Measurements from ENCODE around the gene ATIC.

Gene ATIC

DNA sequence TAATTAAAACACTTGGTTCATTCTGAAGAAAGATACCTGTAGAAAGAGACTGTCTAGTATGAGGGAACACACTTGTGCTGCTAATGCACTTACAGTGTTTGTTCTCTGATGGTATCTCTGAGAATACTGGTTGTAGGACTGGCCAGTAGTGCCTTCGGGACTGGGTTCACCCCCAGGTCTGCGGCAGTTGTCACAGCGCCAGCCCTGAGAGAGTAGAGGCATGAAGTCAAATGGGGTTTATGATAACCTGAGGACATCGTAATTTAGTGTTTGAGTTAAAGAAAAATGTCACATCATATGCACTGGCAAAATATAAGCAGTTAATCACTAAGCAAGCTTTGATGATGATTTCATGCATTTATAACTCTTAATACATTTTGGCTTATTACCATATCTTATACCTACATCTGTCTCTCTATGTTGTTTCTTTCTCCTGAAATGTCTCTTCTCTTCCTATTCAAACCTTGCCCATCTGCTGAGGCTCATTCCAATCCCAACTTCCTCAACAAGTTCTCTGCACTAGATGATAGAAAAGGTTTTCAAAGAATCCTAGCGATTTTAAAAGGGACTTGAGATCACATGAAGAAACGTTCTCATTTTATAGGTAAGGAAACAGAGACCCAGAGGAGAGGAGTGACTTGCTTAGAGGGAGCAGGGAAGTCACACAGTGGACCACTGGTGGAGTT lies 50.2 kb downstream of the ATIC start:
- DNase-seq = no peak

DNA sequence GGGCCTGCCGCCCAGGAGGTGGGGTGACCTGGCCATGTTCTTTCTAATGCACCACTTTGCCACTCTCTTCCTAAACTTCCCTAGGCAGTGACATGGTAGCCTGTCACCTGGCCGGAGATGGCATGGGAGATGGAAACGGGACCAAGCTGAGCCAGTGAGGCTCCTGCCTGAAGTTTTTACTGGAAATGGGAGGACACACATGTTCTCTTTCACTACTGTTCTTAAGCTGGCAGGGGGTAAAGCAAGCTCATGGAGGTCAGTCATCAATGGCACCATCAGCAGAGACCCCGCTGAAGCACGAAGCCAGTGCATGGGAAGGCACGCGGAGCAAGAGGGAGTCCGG lies 50.7 kb downstream of the ATIC start:
- no peak for DNase-seq

DNA sequence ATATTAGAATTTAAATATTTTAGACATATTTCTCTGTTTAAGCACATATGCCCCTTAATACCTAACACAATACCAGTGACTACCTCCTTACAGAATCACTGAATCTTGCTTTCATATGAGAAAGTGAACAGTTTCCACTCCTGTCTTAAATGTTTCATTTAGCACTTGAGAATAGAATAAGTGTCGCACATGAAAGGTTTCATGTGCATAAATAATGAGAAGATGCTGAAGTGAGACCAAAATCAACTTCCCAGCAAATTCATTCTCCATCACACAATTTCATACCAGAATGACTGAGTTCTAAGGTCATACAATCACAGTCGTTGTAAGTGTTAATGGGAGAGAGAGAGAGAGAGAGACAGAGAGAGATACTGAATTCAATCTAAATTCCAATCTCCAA lies 51.2 kb downstream of the ATIC start:
- DNase-seq = no peak

DNA sequence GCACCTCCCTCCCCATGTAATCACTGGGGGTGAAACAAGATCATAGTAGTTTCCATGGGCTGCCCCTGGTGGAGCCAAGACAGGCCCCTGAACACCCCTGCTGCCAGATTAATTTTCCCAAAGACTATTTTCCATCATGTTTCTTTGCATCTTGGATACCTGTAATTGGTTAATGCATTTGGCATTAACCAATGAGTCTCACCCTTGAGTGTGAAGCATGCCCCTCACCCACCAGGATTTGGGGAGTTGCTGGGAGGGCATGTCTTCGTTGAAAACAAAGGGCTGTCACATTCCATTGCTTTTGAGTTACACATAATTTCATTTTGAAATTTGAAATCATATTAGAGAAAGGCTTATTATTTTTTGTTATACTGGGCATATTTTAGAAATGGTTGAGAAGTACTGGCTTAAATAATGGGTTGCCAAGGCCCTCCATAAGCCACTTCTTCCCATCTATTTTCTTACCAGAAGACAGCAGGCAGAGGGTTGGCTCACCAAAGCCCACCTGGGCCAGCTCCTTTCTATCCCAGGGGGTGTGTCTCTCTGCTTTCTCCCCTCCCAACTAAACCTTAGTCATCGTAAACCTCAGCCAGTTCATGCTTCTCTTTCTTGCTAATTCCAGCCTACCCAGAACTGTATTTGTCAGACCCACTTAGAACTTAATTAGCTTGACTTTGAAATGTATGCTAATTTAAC lies 51.8 kb downstream of the ATIC start:
- no peak for DNase-seq

DNA sequence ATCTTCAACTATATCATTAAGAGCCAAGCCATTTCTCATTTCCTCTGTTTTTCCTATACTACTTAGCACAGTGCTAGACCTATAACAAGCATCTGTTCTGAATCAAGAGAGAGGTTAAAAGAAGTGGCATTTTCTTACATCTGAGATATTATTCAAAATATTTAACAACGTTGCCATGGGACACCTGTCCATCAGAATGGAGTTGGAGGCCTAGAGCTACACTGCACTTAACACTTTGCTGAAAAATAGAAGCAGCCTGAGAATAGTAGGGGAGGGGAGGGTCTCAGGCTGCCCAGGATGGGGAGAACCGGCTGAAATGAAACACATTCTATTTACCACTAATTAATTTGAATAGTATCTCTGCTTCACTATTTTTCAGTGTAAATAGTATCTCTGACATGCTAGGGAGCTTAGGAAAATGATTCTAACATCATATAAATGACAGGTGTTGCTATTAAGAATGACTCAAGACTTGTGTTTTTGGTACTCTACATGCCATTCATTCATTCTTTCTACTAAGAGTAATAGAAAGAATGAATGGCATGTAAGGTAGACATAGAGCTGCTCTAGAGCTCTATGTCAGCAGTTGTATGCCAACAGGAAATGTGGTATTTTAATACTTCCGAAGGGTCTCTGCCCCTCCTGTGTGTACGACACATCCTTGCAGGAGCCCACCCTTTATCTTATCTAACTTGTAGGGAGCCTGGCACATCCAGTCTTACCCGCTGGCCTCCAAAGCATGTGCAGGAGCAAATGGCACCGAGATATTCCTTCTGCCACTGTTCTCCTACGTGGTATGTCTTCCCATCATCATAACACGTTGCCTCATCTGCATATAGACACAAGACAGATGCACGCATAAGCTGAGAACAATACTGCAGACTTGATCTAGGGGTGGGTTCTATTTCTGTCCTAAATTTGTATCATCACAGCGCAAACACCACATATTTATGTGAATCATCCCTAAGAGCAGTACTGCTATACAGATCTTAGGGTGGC lies 52.6 kb downstream of the ATIC start:
- no peak for DNase-seq

DNA sequence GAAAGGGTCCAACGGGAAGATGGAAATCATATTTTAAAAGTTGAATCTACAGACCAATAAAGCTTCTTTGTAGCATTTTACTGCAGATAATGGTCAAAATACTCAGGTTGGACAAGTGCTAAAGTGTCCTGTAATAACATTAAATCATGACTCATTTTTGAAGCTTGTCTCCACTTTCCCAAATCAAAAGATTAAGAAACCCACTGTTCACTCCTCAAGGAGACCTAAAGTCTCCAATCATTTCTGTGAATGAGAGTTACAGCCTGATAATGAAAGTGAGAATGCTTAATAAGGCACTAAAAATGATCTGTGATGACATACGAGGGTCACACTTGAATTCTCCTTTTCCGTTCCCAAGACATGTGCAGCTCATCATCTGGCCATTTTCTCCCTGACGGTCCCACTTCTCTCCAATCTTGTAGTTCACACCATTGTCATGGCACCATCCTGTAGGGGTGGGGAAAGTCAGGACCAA lies 53.4 kb downstream of the ATIC start:
- DNase-seq = no peak

DNA sequence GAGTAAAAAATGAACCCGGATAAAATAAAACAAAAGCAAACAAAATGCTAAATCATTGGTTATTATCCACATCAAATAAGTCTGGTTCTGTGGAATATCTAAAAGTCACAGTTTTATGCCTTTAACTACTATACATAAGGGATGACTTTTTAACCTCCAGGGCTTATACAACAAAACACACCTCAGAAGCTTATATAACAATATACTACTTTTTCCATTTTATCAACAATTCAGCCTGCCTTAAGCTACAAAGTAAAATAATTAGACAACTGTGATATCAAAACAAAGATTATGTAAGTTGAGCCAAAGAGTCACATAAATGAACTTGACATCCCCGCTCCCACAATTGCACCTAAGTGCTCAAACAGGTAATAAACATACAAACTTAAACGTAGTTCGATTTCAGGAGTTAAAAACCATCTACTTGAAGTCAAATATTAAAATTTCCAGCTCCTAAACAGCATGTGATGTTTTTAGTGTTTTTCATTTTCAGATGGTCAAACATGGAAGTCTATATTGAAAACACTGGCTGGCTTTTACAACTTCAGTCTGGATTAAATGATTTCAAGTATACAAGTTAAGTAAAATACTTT lies 54.7 kb downstream of the ATIC start:
- no peak for DNase-seq

DNA sequence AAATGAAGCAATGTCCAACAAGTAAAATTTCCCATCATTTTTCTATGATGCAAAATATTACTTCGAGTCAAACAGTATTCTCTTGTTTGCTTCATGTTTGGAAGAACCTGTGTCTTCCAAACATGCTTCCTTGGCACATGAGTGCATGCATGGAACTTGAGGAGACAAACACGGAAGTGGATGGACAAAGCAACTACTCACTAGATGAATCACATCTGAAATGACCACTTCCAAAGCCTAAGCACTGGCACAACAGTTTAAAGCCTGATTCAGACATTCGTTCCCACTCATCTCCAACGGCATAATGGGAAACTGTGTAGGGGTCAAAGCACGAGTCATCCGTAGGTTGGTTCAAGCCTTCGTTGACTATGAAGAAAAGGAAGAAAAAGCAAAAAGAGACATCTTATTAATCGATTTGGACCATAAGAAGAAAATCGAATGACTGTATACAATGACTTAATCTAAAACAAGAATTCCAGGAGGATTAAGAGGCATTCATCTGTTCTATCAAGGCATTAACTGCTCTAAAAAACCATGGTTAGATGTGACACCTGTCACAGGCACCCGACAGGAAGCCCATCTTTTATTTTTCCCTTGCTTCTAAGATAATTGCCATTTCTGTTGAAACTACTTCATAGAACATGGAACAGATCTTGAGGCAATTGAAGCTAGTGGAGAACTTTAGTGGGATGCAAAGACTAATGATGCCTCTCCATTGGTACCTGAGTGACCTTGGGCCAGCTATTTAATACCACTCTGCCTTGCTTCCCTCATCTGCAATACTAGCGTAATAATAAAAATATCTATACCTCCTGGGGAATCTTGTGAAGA lies 56.0 kb downstream of the ATIC start:
- DNase-seq = no peak

DNA sequence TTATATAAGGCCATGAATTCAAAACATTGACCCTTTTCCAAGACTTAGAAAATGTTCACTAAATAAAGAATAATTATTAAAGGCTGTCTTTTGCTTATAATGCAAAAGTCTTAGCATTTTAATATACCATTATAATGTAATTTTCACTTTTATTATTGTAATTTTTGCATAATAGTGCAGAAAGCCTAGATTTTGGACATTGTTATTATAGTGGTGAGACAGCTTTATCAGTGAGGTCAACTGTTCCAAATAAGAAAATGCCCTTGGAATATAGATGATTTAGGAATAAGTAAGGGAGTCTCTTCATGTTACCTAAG lies 56.6 kb downstream of the ATIC start:
- DNase-seq = no peak

DNA sequence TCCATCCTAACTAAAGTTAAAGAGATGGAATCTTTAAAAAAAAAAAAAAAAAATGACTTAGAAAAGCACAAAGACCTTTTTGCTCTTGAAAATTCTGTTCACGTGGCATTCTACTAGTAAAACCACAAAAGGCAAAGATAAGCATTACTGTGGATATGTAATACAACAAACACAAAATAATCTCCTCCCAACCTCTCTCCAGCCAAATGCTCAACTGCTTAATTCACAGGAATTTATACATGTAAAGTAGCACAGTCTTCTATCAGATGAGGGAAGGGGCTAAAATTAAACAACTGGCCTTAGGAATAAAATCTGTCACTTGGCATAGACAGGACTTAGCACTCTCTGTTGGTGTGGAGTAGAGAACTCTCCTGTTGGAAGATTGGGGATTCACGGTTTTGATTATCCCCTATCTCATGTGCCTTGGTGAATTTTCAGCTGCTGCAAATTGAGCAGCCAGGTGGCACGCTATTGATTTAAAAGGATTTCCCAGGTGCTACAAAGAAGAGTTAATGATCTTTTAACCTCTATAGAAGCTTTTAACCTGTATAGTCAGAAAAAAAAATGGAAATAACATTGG lies 57.4 kb downstream of the ATIC start:
- DNase-seq = no peak

DNA sequence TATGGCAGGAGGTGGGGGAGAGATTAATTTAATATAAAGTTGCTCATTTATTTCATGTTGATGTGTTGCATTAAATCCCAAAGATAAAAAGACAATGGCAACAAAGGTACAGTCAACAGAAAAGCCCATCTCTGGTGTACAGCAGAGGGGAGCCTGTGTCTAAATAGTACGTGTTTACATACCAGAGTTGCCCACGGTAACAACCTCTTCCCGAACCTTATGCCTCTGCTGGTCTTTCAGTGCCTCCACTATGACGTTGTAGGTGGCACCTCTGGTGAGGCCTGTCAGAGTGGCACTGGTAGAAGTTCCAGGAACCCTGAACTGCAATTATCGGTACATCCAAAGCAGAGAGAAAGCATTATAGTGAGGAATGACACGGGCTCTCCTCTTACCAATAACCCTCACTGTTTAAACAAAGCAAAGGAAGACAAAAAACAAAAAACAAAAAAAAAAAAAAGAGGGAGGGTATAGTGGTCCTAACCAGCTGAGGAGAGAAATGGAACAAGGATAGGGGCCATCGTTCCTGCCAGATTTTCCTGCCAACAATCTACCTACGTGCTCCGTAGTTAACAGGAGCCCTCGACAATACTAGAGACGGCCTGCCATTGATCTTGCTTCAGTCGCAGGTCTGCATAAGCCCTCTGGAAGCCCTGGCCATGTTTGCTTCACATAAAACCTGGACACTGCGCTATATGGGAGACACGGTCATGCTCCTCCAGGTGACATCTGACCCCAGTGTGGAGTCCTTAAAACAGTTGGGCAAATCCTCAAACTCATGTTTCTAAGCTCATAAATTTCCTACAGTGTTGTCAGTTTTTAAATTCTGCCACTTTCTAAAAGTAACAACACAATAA lies 58.5 kb downstream of the ATIC start:
- DNase-seq = no peak

DNA sequence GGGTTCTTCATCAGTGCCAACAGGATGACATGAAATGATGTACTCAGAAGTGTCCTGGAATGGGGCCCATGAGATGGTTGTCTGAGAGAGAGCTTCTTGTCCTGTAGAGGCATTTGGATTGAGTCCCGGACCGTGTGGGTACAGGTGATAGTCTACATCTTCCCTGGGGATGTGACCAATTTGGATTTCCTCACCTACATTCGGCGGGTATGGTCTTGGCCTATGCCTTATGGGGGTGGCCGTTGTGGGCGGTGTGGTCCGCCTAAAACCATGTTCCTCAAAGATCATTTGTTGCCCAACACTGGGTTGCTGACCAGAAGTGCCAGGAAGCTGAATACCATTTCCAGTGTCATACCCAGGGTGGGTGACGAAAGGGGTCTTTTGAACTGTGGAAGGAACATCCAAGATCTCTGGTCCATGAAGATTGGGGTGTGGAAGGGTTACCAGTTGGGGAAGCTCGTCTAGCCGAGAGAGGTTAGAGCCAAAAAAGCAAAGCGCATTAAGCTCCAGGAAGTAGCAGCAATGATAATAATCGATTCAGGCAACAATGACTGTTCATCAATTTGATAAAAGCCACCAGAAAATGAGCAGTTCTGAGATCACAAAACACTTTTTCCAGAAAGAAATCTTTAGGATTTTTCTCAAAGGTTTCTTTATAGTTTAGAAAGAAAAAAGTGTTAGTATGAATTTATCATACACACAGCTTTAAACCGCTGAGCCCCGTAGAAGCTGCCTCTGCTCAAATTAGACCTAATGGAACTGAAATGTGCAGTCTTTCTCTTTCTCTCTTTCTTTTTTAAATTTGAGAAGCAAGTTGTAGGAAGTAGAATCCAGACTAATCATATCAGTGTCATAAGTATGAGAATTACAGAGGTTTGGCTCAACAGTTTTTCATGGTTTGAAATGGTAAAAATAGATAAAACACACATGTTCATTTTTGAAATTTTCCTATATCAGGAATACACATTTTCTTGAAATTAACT lies 60.3 kb downstream of the ATIC start:
- DNase-seq = no peak

DNA sequence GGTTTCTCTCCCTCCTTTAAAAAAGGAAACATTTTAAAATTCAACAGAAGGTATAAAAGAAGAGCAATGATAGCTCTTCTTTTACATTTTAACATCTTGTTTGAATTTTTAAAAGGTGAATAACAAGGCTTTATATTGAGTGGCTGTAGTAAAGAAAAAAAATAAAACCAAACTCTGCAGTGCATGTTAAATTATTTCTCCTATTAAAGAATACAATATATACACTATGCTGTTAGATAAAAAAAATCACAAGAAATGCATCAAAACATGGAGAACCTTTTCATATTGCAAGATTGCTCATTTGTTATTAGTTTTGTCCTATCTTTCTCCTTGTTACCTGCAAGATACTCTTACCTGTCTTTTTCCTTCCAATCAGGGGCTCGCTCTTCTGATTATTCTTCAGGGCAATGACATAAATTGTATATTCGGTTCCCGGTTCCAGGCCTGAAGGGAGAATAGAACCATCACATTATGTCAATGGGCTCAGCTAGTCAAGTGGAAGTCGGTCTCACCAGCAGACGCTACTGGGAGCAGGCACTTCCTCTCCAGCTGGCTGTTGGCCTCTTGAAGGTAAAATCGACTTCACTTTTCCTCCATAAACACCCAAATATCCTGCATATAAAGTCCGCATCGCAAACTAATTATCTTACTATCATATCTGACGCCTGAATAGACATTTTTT lies 61.2 kb downstream of the ATIC start:
- DNase-seq = no peak

DNA sequence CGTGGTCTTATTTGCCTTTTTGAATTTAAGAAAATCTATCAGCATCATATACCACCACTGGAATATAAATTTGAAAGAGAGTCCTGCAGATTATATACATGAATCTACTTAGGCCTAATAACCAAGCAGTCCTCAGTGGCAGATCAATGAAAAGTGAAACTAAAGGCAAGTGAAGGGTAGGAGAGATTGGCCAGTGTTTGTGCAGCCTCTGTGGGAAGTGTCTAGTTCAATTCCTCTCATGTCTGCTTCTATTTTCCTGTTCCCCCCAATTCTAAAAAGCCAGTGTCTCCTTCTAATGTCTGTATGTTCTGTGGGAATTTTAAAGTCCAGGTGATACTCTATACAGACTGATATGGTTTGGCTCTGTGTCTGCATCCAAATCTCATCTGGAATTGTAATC lies 62.1 kb downstream of the ATIC start:
- no peak for DNase-seq

DNA sequence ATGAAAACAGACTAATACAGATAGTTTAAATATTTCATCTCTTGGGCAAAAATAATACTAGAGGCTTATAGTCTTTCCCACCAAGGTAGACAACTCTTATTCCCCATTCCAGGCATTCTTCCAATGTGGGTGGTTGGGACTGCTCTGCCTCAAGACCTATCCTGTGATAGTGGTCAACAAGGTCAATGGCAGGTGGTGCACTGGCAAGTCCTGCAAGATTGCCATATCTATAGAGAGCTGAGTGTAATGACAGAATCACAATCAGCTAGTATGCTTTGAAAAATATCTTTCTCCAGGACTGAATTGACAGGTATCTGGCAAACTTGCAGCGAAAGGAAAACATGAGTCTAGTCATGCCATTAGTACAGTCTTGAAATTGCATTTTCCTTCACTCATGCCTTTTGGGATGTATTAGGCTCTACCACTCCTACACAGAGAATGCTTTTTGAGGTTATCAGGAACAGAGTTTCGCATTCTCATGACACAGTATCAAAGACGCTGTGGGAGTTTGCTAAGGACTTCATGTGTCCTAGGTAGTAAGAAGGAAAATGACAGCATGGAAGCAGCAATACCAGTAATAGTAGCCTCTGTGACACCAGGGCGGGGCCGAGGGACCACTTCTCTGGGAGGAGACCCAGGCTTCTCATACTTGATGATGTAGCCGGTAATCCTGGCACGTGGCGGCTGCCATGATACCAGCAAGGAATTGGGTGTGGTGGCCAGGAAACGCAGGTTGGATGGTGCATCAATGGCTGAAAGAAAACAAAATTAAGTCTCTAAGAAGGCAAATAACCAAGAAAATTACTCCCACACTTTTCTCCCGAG lies 63.0 kb downstream of the ATIC start:
- DNase-seq = no peak

DNA sequence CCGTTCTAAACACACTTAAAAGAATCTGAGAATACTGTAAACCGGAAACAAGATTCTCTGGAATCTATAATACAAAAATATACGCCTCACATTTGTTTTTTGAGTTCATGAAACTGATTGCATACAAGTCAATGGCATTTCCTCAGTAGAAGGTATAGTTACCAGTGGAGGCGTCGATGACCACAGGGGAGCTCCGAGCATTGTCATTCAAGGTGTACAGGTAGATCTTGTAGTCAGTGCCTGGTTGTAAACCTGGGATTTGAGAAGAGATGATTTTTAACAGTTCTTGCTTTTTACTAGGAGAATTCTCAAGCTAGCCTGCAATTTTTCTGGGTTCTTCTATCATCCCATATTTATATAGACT lies 63.6 kb downstream of the ATIC start:
- no peak for DNase-seq

DNA sequence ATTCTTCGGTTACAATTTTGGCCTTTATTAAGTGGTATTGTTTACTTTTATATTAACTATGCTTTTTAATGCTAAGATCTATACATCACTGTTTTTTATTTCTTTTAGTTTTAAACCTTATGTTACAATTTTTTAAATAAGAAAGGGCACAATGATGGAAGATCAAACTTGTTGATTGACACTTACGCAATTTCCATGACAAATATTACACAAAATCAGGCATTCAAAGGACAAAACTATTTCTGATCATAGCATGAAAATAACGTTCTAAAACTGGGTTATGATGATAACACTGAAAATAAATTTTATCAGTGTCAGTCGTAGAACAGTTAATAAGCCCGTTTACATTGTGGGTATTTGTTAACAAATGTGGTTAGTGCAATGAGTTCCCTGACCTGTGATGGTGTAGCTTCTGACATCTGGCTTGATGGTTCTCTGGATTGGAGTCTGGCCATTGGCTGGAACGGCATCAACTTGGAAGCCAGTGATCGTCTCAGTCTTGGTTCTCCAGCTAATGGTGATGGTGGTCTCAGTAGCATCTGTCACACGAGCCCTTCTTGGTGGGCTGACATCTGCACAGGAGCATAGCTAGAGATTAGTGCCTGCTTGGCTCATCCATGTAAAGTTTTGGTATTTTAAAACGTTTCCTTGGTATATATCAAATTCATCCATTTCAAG lies 64.4 kb downstream of the ATIC start:
- no peak for DNase-seq

DNA sequence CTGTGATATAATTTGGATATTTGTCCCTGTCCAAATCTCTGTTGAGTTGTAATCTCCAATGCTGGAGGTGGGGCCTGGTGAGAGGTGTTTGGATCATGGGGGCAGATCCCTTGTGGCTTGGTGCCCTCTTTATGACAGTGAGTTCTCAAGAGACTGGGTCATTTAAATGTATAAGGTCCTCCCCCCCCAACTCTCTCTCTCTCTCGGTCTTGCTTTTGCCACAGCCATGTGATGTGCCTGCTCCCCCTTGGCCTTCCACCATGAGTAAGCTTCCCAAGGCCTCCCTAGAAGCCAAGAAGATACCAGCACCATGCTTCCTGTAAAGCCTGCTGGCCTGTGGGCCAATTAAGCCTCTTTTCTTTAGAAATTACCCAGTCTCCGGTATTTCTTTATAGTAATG lies 65.4 kb downstream of the ATIC start:
- no peak for DNase-seq

Data from NCI-H1092 (cell line).